Mucosa of descending colon (tissue), 3 donors: ENCODE results near the gene DHX58. TPM values are rescaled to one million over a fixed set of nuclear protein-coding genes. Genes with fewer than 3 reads are reported as not detected.

ENCODE experiments used
- ATAC-seq: fragments of 200-7000 bp; cut with Tn5 transposase; one replicate; pipeline ENCODE4 v1.9.1; 2020; ENCODE audit warnings: mild to moderate bottlenecking, moderate library complexity
- DNase-seq, 3 donors: peaks; one replicate each; pipeline ENCODE4 v3.0.0-alpha.2; 2020
- H3K36me3 ChIP-seq: fragments of 200-600 bp; one replicate; pipeline ENCODE4 v1.8.0; 2021; ENCODE audit warnings: low read depth, mild to moderate bottlenecking
- H3K4me1 ChIP-seq: fragments of 200-600 bp; one replicate; pipeline ENCODE4 v1.8.0; 2021; ENCODE audit warnings: low read depth, mild to moderate bottlenecking
- H3K4me3 ChIP-seq: fragments of 200-600 bp; one replicate; pipeline ENCODE4 v1.8.0; 2021; ENCODE audit warnings: mild to moderate bottlenecking
- H3K9me3 ChIP-seq: fragments of 200-600 bp; one replicate; pipeline ENCODE4 v1.8.0; 2021; ENCODE audit warnings: mild to moderate bottlenecking
- intact Hi-C, 2 donors: fragments of 100-400 bp; cut with DNase I in 1 of 2; cut with micrococcal nuclease in 1 of 2; formaldehyde crosslinking; loops; one replicate each; pipeline versions ENCODE4 v1.11.0 to v1.11.1; 2022; cut with DNase I, micrococcal nuclease
- total RNA-seq, 3 donors: library from RNA; stranded (reverse); fragmentation: NEBNext Ultra II Directional in 2 of 3; extraction: Animal tissue kit (Norgen Biotek cat#: 25700) in 2 of 3; gene quantifications; one replicate each; pipeline versions ENCODE4 v1.2.1 to v1.2.4, GENCODE V29; 2021 to 2023
- TF ChIP-seq, protein P1 (sequence below): fragments of 200-600 bp; IDR thresholded peaks from one replicate; pipeline ENCODE4 v1.8.0; 2022; ENCODE audit warnings: antibody characterized with exemption, mild to moderate bottlenecking
- donor health status: DM: no; HTN: no; CAD: no; lungs with moderate emphysema.
- donor health status: DM: no; HTN: no; CAD: no.
- donor health status: DM: no; HTN: yes; CAD: no.

Gene DHX58
- total RNA-seq, 3 donors from 2014 or later = 11.7 to 18.0 (median 14.0) TPM

DNA sequence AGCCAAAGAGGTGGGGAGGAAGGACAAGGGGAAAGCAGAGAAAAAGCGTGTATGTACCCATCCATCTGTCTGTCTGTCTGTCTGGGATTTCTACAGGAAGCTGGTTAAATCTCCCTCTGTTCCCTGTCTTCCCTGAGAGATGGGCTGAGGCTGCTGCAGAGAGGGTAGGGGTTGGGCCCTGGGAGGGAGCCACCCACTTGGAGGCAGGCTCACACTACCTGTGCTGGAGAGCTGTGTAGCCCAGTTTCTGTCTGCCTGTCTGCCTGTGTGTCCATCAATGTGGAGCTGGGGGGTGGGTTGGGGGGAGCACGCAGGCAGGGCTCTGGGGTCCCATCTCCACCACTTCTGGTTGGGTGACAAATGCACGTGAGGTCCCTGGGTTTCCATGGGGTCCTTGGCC lies 43.5 kb downstream of the DHX58 start:
- H3K36me3 ChIP-seq = no peaks in the 10 kb centered on the region
- ATAC-seq = peak; percentile 54
- H3K4me3 ChIP-seq = no peak overlapping the region
- peaks cover 16% of the 10 kb centered on the region for H3K4me1 ChIP-seq
- DNase-seq = no peak
- no peaks in the 10 kb centered on the region for H3K9me3 ChIP-seq
- intact Hi-C loops = loop anchor here in 1 of 2 donors (5.0 kb wide), 1 partner anchor 48 kb away; no protein-coding TSS in a partner anchor
- TF ChIP-seq, protein P1, sequence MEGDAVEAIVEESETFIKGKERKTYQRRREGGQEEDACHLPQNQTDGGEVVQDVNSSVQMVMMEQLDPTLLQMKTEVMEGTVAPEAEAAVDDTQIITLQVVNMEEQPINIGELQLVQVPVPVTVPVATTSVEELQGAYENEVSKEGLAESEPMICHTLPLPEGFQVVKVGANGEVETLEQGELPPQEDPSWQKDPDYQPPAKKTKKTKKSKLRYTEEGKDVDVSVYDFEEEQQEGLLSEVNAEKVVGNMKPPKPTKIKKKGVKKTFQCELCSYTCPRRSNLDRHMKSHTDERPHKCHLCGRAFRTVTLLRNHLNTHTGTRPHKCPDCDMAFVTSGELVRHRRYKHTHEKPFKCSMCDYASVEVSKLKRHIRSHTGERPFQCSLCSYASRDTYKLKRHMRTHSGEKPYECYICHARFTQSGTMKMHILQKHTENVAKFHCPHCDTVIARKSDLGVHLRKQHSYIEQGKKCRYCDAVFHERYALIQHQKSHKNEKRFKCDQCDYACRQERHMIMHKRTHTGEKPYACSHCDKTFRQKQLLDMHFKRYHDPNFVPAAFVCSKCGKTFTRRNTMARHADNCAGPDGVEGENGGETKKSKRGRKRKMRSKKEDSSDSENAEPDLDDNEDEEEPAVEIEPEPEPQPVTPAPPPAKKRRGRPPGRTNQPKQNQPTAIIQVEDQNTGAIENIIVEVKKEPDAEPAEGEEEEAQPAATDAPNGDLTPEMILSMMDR = no peak

DNA sequence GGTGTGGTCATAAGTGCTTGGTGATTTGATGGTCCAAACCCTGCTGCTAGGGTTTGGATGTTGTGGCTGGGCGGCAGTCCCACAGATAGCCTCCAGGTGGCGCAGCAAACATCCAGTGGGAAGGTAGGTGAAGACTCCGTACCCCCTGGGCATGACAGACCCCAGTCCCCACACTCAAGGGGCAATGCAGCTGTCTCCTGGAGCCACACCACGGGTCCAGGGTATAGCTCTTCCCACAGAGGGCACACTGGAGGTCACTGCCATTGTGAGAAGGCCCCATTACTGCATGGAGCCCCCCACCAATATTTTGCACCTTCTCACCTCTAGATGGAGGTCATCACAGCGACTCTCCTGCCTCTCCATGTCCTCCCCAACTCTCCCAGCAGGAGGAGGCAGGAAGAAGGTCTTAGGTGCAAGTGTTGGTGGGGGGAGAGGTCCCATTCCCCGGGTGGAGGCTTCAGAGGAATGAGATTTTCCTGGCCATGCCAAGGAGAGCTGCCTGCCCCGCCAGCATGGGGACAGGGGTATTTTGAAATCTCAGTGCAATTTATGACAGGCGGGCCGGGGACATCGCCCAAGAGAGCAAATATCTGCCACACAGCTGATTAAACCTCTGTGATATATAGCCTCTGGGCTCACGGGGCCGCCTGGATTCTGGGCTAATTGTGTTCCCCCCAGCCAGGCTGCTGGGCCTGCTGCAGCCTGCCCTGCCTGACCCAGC lies 45.0 kb downstream of the DHX58 start:
- ATAC-seq (peak; percentile 77), DNase-seq (peak; percentile 61 to 86 (median 83))
- Histone ChIP-seq H3K4me3 (no peak overlapping the region), H3K36me3 (no peaks in the 10 kb centered on the region), H3K9me3 (no peaks in the 10 kb centered on the region), H3K4me1 (peaks cover 16% of the 10 kb centered on the region)
- TF ChIP-seq, protein P1 = peak; percentile 94
- intact Hi-C loops = loop anchor here in 1 of 2 donors (5.0 kb wide), 1 partner anchor 50 kb away; no protein-coding TSS in a partner anchor

- Histone ChIP-seq H3K36me3 (no peaks in the 10 kb centered on the region), H3K9me3 (no peaks in the 10 kb centered on the region), H3K4me1 (peaks cover 11% of the 10 kb centered on the region), H3K4me3 (no peak overlapping the region)
- ATAC-seq (no peak), DNase-seq (no peak)
- intact Hi-C loops = loop anchor here in 1 of 2 donors (5.0 kb wide), 1 partner anchor 52 kb away; no protein-coding TSS in a partner anchor
- TF ChIP-seq, protein P1 = no peak
These were observed 47.3 kb downstream of the DHX58 start for GRCh38 chr17:42065201-42065600.

DNA sequence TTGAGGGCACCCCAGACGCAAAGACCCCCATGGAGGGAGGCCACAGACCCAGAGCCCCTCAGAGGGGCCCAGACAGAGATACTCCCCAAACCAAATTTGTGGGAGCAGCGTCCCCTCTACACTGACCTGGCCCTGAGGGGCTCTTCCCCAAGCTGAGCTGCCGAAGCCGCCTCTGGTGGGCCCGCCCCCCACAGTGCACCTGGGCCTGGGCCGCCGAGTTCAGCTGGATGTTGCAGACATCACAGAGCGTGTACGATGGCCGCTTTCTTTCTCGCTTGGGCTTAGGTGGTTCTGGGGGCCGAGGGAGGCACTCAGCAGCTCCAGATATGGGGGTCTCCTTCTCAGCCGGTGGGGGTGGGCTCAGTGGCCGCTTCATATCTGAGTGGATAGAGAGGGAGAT lies 49.8 kb downstream of the DHX58 start:
- DNase-seq (no peak), ATAC-seq (no peak)
- intact Hi-C loops = no loop called here
- Histone ChIP-seq H3K4me3 (no peak overlapping the region), H3K4me1 (peaks cover 7% of the 10 kb centered on the region), H3K9me3 (no peaks in the 10 kb centered on the region), H3K36me3 (no peaks in the 10 kb centered on the region)
- TF ChIP-seq, protein P1 = no peak

DNA sequence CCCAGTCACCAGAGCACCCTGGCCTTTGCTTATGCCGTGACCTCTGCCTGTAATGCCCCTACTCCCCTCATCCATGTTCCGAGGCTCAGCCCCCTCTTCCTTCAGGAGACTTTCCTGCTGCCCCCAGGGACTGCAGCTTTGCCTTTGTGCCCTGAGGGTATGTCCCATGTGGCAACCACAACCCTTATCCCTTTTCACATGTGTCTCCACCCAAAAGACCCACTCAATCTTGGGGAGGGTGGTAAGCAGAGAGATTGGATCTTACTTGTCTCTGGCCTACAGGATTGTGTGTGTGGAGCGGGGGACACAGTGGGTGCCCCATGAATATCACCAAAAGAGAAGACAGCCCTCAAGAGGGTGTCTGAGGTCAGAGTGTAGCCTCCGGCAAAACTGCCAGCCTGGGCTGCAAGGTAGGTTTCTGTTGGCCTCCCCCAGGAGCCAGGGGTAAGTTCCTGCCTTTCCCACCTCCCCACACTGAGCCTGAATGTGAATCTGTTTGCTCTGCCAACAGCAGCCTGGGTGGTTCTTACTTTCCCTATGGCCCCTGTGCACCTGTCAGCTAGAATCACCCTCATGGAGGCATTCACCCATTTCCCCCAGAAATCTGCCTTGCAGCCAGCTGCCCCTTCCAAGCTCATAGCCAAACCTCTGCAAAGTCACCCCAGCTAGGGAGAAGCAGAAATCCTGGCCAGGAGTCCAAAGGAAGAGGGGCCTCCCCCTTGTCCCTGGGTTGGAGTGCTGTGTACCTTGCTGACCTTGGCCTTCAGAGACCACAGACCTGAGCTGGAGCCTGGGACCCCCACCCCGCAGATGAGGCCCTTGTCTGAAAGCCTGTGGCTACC lies 50.6 kb downstream of the DHX58 start:
- no peak overlapping the region for H3K4me3 ChIP-seq
- no peaks in the 10 kb centered on the region for H3K4me1 ChIP-seq
- H3K36me3 ChIP-seq = no peaks in the 10 kb centered on the region
- H3K9me3 ChIP-seq = no peaks in the 10 kb centered on the region
- ATAC-seq = no peak
- TF ChIP-seq, protein P1 = no peak
- intact Hi-C loops = no loop called here
- no peak for DNase-seq
